ENCODE measurements around the gene THSD1.
"Not testable (repeated sequence)": the region's sequence is repeated elsewhere in the genome, so short reads cannot be mapped to it uniquely, and the experiment has no call there.

The THSD1 gene

GRCh38 chr13:52348983-52349780 is 56.8 kb downstream of the THSD1 start:
- no peak for DNase-seq

GRCh38 chr13:52348071-52348470 is 57.9 kb downstream of the THSD1 start:
- DNase-seq: no peak

GRCh38 chr13:52345631-52346251 is 60.2 kb downstream of the THSD1 start:
- no peak for DNase-seq

GRCh38 chr13:52345048-52345447 is 60.9 kb downstream of the THSD1 start:
- DNase-seq: no peak

- DNase-seq: no peak
These were observed 61.9 kb downstream of the THSD1 start for GRCh38 chr13:52344108-52344507.

- DNase-seq: not testable (repeated sequence)
These were observed 63.8 kb downstream of the THSD1 start for GRCh38 chr13:52342203-52342602.

- not testable (repeated sequence) for DNase-seq
These were observed 68.0 kb downstream of the THSD1 start for GRCh38 chr13:52337828-52338455.

- DNase-seq: not testable (repeated sequence)
These were observed 71.9 kb downstream of the THSD1 start for GRCh38 chr13:52334107-52334506.

GRCh38 chr13:52331844-52332243 is 74.1 kb downstream of the THSD1 start:
- DNase-seq: not testable (repeated sequence)
